GM21717 (cell line): ENCODE data around the gene ABHD17A.
"Not testable (repeated sequence)": the region's sequence is repeated elsewhere in the genome, so short reads cannot be mapped to it uniquely, and the experiment has no call there.

ENCODE experiments used
- ATAC-seq: cut with Tn5 transposase; IDR thresholded peaks from one replicate; pipeline ENCODE4 v1.9.1; 2021; ENCODE audit warnings: mild to moderate bottlenecking, moderate library complexity; ENCODE audit not compliant: unreplicated experiment

The ABHD17A gene

DNA sequence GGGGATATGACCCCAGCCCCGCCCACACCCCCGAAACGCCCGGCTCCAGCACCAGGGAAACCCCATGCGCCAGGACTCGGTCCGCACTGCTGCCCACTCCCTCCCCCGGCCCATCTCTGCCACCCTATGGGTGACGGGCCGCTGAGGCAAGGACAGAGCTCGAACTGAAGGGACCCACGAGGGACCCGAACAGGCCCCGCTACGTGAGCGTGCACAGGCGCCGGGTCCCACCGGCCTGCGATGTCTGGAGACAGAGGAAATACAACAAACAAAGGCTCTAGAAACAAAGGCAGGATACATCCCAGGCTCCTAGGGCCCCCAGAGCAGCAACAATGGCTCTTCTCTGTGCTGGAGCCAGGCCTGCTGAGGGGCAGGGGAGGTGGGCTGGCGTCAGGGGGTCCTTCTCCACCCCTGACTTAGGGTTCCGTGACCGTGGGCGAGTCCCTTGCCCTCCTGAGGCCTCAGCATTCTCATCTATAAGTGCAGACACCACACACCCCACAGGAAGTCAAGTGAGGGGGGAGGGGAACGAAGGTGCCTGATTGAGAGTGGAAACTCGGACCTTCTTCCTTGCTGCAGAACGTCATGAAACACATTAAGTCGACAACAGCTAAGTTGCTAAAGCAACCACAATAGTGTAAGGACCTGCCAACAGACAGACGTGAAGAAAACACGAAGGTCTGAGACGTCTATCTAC is 3.1 kb downstream of the ABHD17A start:
- no peak for ATAC-seq

- not testable (repeated sequence) for ATAC-seq
These were observed 3.8 kb downstream of the ABHD17A start for GRCh38 chr19:1881393-1882088.

DNA sequence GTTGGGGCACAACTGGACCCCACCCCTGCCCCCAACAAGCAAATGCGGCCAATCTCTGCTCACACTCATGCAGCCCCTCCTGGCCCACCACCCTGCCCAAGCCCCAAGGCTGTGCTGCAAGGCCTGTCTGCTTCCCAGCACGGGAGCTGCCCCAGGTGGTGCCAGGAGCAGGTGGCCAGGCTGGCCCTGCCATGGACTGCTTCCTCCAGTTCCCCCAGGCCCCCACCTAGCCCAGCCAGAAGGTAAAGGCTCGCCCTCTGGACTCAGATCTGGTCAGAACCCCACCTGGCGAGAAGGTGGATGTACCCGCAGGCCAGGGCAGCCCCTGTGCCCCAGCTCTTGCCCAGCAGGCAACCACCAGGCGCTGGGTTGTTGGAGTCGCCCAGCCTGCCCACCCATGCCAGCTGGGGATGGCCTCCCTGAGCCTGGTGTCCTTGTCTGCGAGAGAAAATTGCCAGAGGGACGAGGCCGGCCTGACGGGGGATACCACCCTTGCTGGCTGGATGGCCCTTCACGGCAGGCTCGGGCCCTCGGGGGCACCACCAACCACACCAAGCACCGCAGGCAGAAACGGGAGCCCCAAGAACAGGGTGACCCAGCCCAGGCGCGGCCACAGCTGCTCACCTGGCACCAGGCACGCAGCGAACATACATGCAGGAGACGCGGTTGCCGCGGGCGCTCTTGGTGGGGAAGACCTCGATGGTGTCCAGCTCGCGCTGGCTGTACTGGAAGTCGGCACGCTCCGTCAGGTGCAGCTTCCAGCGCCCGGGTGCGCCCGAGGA is 4.5 kb downstream of the ABHD17A start:
- no peak for ATAC-seq

- not testable (repeated sequence) for ATAC-seq
These were observed 5.3 kb downstream of the ABHD17A start for GRCh38 chr19:1879982-1880381.

DNA sequence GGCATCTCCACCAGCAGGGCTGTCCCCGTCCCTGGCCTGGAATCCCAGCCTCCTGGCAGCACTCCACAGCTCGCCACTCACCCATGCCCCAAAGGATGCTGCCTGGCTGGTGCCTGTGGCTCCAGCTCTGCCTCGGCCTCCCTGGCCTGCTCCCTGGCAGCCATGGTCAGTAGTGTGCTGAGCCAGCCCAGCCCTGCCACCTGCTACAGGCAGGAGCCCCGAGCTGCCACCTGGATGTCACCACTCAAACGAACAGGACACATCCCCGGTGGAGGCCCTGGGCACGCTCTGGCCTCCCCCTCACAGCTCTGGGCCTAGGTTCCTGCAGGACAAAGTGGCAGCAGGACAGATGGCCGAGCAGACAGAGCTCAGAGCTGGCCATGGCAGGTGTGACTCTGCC is 6.7 kb downstream of the ABHD17A start:
- ATAC-seq = not testable (repeated sequence)

GRCh38 chr19:1877280-1877660 is 8.0 kb downstream of the ABHD17A start:
- not testable (repeated sequence) for ATAC-seq

GRCh38 chr19:1876496-1877279 is 8.6 kb downstream of the ABHD17A start:
- ATAC-seq = peak; percentile 23

DNA sequence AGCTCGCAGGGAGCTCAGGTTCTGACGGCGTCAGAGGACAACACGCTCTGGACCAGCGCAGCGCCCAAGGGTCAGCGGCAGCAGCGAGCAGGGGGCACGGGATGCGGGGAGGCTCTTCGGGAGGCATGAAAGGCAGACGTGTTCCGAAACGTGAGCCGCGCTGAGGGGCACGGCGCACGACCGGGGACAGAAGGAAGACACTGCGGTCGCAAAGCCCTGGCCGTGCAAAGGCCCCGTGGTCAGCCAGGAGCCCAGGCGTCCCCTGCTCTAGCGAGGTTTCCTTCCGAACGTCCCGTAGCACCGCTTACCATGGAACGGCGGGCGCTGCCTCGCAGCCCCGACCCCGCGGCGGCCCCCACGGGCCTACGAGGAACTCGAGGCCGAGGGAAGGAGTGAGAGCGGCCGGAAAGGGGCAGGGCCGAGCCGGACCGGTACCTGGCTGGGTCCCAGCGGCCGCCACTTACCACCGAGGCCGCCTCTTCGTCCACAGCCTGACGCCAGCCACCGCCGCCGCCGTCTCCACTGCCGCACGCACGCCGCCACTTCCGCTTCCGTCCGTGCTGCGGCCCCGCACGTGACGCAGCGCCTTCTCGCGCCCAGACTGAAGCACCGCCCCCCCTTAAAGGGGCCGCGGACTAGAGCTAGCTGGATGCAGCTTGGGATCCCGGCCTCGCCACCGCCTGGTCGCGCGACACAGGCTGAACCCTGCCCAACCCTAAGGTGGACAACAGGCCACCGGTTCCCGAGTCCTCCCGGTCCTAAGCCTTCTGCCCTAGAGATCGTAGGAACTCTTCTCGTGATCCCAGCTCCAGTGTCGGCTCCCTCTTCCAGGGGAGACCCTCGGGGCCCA is 9.4 kb downstream of the ABHD17A start:
- ATAC-seq = peak; percentile 61

DNA sequence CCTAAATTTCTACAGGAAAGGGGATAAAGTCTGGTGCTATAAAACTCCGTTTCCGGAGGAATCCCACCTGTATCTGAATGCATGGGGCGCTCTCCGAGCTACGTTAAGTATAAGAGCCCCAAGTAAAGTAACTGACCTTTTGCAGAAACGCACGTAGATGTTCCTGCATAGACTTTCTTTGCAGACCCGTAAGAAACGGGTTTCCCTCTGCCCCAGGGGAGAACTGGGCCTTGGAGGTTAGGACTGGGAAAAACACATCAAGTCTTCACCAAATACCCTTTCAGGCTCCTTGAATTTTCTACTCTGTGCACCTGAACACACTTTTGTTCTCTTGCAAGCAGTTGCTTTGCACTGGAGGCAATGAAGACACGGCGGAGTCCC is 10.0 kb downstream of the ABHD17A start:
- ATAC-seq = not testable (repeated sequence)

GRCh38 chr19:1874554-1875185 is 10.6 kb downstream of the ABHD17A start:
- ATAC-seq = no peak

- no peak for ATAC-seq
These were observed 11.5 kb downstream of the ABHD17A start for GRCh38 chr19:1873524-1874473.

DNA sequence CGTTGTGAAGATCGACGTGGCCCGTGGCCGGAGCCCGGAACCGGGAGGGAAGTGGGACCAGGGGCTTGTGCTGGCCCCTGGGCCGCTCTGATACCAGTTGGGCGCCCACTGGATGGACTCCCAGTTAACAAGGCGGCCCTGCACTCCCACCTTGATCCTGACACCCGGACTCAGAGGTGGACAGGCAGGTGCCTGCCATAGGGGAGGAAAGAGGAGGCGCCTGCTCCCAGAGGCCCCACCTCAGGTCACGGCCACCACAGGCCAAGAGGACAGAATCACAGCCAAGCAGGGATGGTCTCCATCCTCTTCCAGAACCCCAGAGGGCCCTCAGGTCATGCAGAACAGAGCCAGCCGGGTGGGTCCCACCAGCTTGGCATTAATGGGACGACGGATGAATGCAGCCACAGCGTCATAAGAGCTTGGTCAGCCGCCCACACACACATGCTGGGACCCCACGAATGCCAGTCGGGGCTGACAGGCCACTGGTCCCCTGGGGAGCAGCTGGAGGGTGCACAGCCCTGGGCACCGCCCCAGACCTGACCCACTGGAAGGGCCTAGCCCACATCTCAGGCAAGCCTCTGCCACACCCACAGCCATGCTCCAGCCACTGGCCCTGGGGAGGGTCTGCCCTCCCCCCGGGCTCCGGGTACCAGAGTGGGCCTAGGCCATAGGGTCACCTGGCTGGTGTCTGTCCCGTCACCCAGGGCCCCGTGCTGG is 12.3 kb downstream of the ABHD17A start:
- ATAC-seq = no peak

- ATAC-seq = no peak
These were observed 13.7 kb downstream of the ABHD17A start for GRCh38 chr19:1871630-1872029.

GRCh38 chr19:1871140-1871597 is 14.1 kb downstream of the ABHD17A start:
- no peak for ATAC-seq

DNA sequence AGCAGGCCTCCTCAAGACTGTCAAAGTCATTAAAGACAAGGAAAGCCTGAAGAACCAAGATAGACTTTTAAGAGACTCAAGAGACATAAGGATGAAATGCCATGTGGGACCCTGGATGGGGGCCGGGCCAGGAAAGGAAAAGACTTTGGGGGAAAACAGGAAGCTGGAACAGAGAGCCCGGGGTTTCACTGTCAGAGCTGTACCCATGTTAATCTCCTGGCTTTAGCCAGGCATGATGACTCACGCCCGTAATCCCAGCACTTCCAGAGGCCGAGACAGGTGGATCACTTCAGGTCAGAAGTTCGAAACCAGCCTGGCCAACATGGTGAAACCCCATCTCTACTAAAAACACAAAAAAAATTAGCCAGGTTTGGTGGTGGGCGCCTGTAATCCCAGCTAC is 16.3 kb downstream of the ABHD17A start:
- no peak for ATAC-seq

GRCh38 chr19:1867349-1867724 is 18.0 kb downstream of the ABHD17A start:
- ATAC-seq = no peak

GRCh38 chr19:1866693-1867348 is 18.5 kb downstream of the ABHD17A start:
- ATAC-seq = no peak
